ENCODE data around the gene NDUFA6.

NDUFA6 gene

DNA sequence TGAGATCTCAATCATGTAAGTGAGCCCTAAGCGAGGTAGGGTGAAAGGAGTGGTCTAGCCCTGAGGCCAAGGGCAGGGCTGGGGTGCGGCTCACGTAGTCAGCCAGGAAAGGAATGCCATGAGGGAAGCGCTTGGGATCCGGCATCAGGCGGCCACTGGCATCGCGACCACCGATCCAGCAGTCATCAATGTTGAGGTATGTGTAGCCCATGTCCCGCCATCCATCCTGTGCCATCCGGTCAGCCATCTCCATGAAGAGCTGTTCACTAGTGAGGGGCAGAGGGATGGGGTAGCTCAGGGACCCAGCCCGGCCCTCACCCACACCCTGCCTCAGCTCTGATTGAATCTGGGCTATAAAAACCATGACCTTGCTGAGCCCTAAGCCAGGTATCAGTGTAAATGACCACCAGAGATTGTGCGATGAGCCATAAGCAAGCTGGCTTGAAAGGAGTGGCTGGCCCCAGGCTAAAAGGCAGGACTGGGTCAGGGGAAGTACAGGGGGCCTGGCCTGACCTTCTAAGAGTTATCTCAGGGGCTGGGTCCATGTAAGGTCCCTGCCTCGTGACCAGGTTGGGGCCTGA, 22.8 kb downstream of the NDUFA6 start:
- no peak for TF ChIP-seq ZFX (IDR thresholded peaks at IDR 0.05; ENCODE audit: borderline replicate concordance)
- TF ChIP-seq, protein P1, sequence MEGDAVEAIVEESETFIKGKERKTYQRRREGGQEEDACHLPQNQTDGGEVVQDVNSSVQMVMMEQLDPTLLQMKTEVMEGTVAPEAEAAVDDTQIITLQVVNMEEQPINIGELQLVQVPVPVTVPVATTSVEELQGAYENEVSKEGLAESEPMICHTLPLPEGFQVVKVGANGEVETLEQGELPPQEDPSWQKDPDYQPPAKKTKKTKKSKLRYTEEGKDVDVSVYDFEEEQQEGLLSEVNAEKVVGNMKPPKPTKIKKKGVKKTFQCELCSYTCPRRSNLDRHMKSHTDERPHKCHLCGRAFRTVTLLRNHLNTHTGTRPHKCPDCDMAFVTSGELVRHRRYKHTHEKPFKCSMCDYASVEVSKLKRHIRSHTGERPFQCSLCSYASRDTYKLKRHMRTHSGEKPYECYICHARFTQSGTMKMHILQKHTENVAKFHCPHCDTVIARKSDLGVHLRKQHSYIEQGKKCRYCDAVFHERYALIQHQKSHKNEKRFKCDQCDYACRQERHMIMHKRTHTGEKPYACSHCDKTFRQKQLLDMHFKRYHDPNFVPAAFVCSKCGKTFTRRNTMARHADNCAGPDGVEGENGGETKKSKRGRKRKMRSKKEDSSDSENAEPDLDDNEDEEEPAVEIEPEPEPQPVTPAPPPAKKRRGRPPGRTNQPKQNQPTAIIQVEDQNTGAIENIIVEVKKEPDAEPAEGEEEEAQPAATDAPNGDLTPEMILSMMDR (IDR thresholded peaks at IDR 0.05): no peak
- H3K27ac ChIP-seq: no peak overlapping the region

DNA sequence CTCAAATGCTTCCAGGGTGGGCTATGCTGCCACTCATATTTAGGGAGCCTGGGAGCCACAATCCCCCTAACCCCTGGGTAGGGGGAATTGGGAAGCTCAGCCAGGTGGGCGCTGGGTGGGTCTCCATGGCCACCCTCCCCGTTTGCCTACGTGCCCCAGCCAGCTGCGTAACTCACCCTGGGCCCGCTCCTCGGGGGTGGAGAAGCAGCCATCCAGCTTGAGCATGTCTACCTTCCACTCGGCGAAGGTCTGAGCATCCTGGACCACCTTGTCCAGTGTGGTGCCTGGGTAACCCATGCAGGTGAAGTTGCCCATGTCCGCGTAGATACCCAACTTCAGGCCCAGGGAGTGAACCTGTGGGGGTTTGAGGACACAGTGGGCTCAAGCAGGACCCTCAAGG, 23.6 kb downstream of the NDUFA6 start:
- no peak for TF ChIP-seq ZFX (IDR thresholded peaks at IDR 0.05; ENCODE audit: borderline replicate concordance)
- TF ChIP-seq, protein P1 (IDR thresholded peaks at IDR 0.05): no peak
- no peak overlapping the region for H3K27ac ChIP-seq

DNA sequence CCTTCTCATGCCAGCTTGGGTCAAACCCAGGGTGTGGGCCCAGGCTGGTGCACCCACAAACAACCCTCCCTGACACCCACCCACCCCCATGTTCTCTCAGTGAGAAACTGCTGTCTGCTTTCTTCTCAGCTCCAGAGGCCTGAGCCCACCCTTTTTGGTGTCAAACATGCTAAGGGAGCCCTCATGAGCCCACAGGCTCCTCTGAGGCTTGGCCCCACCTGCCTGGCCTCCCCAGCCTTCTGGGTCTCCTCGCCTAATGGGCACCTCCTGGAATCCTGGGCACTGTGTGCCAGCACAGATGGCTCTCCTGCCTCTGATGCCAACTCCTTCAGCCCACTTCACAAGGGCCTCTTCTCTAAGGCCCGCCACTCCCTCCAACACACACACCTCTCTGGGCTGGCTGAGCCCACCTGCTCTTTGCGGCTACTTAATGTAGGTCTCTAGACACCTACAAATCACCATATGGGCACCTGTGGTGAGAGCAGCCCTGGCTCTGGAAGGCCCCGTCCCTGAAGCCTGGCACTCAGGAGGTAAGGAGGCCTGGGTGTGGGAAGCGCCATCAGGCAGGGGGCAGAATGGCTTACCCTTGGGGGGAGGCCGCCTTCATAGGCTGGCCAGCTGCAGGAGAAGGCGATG, 24.3 kb downstream of the NDUFA6 start:
- TF ChIP-seq, protein P1 (IDR thresholded peaks at IDR 0.05): no peak
- TF ChIP-seq ZFX (IDR thresholded peaks at IDR 0.05; ENCODE audit: borderline replicate concordance): no peak
- no peak overlapping the region for H3K27ac ChIP-seq

DNA sequence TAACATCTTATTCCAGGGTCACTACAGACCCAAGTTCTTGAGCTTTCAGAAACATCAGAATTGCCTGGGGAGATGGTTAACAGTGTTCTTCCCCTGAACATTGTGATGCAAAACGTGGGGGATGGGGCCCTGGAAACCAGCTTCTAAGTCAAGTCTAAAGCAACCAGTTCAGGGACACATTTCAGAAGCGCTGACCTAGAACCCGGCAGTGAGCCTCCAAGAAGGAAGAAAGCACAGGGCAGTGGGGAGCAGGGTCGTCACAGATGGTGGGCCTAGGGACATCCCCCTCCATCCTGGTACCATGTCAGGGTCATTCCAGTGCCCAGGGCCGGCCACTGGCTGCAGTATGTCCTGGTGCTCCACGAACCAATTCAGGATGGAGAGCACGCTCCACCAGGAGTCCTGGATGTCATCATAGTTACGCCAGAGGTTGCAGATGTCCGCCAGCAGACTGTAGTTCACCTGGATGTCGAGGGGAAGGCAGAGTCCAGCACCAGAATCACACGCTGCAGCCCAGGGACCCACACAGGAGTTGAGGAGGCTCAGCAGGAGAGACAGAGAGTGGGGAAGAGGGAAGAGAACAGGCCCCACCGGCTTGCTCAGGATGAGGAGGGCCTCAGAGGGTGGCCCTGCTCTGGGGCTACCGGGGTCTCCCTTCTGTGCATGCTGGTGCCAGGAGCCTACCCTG, 25.0 kb downstream of the NDUFA6 start:
- no peak for TF ChIP-seq ZFX (IDR thresholded peaks at IDR 0.05; ENCODE audit: borderline replicate concordance)
- TF ChIP-seq, protein P1 (IDR thresholded peaks at IDR 0.05): no peak
- no peak overlapping the region for H3K27ac ChIP-seq

DNA sequence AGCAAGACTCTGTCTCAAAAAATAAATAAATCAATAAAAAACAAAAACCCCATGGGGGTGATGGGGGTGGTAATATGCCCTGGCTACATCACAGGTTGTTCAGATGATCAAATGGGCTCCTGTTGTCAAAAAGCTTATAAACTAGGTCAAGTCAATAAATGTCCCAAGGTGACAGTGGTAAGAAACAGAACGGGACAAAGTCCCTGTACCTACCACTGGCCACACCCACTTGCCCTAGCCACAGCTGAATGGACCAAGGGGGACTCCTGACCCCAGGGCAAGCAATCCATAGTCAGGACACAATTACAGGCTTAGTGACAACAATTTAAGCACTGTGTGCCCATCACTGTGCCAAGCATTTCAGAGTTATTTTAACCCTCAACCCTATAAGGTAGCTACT, 25.9 kb downstream of the NDUFA6 start:
- H3K27ac ChIP-seq: no peak overlapping the region
- no peak for TF ChIP-seq ZFX (IDR thresholded peaks at IDR 0.05; ENCODE audit: borderline replicate concordance)
- TF ChIP-seq, protein P1 (IDR thresholded peaks at IDR 0.05): no peak

DNA sequence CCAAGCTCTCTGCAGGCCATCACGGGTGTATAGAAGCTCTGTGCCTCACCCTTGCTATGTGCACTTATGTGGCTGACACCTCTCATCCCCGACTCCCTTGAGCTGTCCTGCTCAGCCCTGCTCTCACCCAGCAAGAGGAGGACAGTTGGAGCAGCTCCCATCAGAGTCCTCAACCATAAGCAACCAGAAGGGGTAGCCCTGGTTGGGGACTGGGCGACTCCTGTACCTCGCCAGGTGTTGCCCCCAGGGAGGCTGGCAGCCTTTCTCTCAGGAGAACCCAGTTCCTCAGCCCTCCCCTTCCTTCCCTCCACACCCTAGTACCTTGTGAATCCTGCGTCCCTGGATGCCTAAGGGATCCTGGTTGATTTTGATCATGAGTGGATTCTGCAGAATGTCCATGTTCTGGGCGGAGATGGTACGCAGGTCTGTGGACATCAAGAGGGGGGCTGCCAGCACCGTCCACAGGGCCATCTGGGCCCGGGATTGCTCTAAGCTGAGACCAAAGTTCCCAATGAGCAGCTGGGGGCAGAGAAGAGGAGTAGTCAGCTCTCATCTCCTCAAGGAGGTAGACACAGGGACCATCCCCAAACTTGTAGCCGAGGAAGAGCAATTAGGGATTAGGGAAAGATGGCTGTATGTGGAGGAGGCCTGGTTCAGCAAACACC, 27.9 kb downstream of the NDUFA6 start:
- H3K27ac ChIP-seq: no peak overlapping the region
- TF ChIP-seq ZFX (IDR thresholded peaks at IDR 0.05; ENCODE audit: borderline replicate concordance): no peak
- TF ChIP-seq, protein P1 (IDR thresholded peaks at IDR 0.05): no peak

Data from 22Rv1 (cell line).